Measurements from ENCODE around the gene UGGT1.
"Not testable (repeated sequence)": the region's sequence is repeated elsewhere in the genome, so short reads cannot be mapped to it uniquely, and the experiment has no call there.

Gene UGGT1

DNA sequence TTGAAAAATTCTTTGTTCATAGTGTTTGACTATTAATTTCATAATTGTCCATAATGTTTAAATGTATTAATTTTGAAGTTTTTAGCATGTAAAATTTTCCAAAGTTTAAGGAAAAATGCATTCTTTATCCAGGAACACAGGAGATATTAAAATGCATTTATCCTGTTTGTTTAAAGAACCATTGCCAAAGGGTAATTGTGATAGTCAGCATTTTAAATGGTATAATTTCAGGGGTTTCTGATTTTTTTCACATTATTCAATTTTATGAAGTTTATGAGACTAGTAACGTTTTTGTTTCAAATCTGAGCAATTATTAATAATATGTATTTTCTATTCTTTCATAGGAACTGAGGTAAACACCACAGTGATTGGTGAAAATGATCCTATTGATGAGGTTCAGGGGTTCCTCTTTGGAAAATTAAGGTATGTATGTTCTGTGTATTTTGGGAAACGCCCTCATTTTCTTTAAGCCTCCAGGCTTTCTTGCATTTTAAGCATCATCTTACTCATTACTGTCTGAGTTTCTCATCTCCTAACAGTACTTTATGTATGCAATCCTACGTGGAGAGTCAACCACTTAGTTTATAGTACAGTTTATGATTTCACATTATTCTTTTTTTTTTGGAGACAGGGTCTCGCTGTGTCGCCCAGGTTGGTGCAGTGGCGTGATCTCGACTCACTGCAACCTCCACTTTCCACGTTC lies 25.1 kb downstream of the UGGT1 start:
- DNase-seq (ENCODE audit: low read depth in 2 of 2), result no peak

DNA sequence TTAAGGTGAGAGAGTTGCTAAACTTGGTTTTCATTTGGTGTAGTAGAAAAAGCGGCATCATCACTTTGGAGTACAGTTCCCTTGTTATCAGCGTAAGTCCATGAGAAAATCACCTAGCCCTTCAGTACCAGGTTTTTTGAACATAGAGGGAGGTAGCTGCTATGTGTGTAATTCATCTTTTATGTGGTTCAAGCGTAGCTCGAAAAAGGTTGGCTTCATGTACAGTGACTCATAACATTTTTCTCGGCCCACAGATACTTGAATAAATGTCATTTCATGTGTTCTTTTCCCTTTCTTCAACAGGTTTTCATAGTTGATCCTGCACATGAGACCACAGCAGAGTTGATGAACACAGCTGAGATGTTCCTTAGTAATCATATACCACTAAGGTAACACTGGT lies 43.6 kb downstream of the UGGT1 start:
- no peak for DNase-seq (ENCODE audit: low read depth in 2 of 2)

DNA sequence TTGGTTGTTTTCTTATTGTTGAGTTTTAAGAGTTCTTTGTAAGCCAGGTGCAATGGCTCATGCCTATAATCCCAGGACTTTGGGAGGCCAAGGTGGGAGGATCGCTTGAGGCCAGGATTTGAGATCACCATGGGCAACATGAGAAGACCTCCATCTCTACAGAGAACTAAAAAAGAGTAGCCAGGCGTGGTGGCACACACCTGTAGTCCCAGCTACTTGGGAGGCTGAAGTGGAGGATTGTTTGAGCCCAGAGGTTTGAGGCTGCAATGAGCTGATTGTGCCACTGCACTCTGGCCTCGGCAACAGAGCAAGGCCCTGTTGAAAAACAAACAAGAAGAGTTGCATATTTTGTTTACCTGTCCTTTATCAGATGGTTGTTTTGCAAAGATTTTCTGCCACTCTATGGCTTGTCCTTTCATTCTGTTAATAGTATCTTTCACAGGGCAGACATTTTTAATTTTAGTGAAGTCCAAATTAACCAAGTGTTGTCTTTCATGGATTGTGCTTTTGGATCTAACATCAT lies 46.2 kb downstream of the UGGT1 start:
- DNase-seq (ENCODE audit: low read depth in 2 of 2), result no peak

DNA sequence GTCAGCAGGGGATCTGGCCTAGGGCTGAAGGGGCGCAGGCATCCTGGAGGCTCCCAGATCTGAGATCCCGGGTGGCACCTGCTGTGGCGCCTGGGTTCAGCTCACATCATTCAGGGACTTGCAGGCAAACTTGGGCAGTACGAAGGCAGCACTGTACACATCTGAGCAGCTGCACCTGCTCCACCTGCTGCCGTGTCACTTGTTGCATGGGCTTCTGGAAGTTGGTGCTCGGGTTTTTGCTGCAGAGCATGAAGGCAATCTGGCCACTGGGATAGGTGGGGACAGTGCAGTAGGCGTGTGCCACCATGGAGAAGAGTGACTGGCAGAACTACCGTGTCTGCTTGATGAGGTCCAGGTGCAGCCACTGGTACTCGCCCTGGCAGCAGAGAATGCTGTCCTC lies 48.6 kb downstream of the UGGT1 start:
- DNase-seq (ENCODE audit: low read depth in 2 of 2), result no peak

DNA sequence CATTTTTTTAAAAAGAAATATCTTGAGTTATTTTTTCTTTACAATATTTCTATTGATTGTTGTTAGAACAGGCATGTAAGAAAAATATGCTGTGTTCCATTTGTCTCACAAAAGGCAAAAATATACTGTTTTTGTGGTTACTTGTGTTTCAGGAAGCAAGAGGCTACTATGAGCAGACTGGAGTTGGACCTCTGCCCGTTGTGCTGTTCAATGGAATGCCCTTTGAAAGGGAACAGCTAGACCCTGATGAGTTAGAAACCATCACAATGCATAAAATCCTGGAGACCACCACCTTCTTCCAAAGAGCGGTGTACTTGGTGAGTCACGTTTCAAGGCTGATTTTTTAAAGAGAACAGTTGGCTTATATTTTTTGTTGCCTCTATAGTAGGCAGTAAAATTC lies 54.7 kb downstream of the UGGT1 start:
- DNase-seq (ENCODE audit: low read depth in 2 of 2), result no peak

DNA sequence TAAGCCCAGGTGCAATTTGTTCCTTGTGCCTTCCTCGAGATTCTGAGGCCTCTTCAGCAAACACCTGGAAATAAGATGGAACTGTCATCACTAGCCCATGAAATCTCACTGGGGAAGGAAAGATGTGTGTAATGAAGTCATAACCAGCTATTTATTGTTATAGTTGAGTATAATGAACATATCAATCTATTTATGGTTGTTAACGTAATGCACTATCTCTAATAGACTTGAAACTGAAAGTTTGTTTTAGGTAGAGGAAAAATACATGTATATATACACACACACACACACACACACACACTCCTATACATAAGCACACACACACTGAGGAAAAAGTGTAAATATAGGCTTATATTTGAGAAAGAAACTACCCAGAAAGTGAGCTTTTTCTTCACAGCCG lies 62.8 kb downstream of the UGGT1 start:
- no peak for DNase-seq (ENCODE audit: low read depth in 2 of 2)

DNA sequence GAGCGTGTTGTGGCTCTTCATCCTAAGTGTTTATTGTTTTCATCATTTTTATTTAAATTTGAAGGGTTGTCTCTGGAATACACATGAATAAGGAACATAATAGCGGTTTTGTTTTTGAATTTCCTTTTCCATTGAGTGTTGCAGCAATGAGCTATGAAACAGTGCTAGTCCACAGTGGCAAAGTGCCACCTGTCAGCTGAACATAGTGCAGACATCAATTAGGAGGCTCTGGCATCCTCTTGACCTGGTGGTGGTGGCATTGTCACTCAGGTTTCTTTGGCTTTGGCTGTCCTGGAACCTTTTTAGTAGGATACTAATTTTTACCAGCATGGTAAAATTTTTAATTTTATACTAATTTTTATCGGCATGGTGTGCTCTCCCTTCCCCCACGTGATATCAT lies 63.2 kb downstream of the UGGT1 start:
- no peak for DNase-seq (ENCODE audit: low read depth in 2 of 2)

DNA sequence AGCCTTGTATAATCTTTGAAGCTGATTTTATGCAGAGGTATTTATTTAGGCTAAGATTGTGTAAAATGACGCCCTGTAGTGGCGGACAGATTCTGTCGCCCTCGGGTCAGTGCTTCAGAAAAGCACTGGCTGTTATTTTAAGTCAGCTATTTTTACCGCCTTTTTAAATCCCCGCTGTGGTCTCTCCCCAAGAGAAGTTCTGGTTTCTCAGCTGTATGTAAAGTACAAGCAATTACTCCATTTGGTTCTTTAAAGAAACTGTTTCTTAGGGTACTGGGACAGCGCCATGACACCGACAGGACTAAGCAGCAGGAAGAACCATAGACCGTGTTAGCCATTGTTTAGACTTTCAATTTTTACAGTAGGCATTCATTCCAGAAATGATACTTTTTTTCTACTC lies 65.0 kb downstream of the UGGT1 start:
- no peak for DNase-seq (ENCODE audit: low read depth in 2 of 2)

DNA sequence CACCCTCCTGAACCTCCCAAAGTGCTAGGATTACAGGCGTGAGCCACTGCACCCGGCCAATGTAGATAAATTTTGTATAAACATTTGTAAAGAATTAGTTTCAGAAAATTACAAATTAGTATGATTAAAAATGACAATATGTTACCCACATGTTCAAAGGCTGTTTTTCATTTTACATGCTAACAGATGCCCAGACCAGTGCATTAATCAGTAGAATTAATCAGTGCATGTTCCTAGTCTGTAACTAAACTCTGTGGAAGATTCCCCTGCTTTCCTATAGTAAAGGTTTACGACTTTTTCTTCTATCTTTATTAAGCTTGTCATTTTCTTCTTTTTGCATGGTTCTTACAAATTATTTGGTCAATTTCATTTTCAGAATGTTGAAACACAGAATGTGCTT lies 65.8 kb downstream of the UGGT1 start:
- no peak for DNase-seq (ENCODE audit: low read depth in 2 of 2)

DNA sequence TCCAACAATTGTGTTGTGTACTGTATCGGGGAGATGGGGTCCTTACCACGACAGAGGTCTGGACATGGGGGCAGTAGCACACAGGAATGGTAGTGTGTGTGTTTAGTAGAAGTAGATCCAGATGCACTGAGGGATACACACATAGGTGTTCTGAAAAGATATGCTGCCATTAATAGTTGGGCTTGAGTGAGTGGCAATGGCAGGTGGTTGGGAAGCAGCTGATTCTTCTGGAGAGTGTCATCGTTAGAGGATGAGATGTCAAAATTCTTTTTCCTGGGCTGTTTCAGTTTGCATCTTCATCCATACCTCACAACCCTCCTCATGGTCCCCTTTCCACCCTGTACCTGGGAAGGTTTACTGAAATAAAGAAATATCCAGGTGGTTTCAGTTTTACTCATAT lies 66.6 kb downstream of the UGGT1 start:
- no peak for DNase-seq (ENCODE audit: low read depth in 2 of 2)

DNA sequence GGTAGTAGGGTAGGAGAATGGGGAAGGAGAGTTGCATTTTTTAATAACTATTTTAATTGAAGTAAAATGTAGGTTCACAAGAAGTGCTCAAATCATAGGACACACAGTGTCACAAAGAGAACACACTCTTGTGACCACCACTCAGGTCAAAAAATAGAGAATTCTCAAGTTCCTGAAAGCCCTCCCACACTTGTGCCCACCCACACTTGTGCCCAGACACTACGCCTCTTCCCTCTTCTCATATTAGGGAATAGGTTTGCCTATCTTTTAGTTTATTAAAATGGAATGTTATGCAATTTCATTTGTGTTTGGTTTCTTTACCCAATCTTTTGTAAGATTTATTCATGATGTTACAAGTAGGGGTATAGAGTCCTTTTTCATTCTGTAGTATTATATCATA lies 67.2 kb downstream of the UGGT1 start:
- no peak for DNase-seq (ENCODE audit: low read depth in 2 of 2)

DNA sequence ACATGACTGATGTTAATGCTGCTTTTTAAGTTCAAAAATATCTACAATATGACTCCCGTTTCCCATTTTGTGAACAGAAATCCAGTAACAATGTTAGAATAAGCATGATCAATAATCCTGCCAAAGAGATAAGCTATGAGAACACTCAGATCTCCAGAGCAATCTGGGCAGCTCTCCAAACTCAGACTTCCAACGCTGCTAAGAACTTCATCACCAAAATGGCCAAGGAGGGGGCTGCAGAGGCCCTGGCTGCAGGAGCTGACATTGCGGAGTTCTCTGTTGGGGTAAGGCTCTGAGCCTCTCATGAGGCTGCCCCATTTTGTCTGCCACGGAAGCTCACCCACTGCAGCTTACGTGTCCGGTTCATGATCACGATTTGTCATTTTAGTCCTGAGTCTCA lies 68.4 kb downstream of the UGGT1 start:
- DNase-seq (ENCODE audit: low read depth in 2 of 2), result no peak

DNA sequence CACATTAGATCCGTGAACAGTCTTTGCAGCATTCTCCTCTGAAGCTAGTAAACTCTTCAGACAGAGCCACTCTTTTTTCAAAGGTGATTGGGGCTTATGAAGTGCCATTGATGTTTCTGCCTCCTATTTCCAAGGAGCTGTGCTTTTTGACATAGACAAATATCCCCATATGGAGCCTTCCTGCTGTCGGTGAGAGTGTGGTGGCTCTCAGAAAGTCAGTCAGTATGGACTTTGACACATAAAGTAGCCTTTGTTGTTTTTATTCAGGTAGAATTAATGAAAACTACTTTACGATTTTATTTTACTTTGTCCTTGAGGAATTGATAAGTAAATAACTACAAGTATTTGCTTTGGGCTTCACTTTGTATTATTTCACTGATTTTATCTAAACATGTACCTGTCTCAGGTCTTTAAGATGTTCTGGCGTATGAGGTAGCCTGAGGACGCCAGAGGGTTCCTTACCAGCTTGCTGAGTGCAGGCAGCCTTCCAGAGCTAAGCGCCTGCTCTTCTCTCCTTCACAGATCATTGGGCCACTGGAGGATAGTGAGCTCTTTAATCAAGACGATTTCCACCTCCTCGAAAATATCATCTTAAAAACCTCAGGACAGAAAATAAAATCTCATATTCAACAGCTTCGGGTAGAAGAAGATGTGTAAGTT lies 69.7 kb downstream of the UGGT1 start:
- DNase-seq (ENCODE audit: low read depth in 2 of 2), result no peak

DNA sequence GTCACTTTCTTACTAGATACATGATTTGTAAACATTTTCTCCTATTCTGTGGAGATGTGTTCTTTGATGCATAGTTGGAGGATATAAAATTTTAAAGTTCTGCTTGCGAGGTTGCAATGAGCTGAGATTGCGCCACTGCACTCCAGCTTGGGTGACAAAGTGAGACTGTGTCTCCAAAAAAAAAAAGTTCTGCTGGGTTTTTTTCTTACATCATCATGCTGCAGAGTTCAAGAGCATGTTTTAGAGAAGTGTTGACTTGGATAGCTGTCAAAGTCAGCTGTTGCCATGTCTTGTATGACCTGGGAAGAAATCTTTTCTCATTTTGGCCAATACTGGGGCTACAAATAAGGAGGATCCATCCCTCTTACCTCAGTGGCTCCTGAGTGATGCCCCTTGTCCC lies 71.3 kb downstream of the UGGT1 start:
- DNase-seq (ENCODE audit: low read depth in 2 of 2), result no peak

DNA sequence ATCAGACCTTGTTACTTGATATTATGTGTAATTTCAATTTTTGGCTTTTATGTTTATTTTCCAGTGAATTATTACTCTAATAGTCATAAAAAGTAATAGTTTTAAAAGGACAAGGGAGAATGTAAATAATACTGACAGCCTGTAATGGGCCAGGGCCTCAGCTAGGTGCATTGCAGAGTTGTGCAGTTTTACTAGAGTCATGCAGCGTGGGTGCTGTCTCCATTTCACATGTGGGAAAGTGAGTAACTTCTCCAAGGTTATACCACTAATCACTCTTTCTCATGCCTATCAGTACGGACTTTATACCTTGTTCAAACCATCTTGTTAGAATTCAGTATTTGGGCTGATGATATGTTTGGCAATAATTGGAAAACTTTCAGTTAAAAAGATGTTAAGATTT lies 73.3 kb downstream of the UGGT1 start:
- DNase-seq (ENCODE audit: low read depth in 2 of 2), result no peak

DNA sequence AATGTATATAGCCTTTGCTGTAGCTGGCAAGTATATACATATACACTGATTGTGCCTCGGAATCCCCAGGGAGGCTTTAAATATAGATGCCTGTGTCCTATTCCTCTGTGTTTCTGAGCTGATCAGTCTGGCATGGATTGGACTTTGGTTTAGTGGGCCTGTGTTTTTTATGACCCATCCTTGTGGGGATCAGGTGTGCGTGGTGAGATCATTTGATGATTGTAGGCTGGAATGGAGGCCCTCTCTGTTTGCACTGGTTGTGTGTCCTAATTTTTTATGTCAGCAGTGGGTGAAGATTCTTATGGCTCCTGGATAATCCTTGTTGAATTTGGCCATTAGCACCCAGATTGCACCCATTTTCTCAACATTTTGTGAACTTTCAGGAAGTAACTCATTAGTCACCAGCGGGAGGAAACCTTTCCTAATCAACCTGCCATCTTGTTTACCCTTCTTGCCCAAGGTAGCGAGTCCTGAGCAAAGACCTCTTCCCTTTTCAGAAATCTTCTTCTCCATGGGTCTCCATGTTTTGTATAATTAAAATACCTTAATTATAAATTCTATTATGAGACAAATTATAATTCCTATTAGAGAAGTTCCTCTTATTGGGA lies 75.8 kb downstream of the UGGT1 start:
- no peak for DNase-seq (ENCODE audit: low read depth in 2 of 2)

DNA sequence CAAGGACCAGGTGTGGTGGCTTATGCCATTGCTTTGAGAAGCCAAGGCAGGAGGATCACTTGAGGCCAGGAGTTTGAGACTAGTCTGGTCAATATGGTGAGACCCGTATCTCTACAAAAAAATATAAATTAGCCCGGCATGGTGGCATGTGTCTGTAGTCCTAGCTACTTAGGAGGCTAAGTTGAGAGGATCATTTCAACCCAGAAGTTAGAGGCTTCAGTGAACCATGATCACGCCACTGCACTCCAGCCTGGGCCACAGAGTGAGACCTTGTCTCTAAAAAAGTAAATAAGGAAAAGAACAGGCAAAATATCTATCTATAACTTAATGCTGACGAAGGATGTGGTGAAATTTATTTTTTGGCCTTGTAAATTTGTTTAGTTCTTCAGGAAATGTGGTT lies 78.1 kb downstream of the UGGT1 start:
- DNase-seq (ENCODE audit: low read depth in 2 of 2), result no peak

DNA sequence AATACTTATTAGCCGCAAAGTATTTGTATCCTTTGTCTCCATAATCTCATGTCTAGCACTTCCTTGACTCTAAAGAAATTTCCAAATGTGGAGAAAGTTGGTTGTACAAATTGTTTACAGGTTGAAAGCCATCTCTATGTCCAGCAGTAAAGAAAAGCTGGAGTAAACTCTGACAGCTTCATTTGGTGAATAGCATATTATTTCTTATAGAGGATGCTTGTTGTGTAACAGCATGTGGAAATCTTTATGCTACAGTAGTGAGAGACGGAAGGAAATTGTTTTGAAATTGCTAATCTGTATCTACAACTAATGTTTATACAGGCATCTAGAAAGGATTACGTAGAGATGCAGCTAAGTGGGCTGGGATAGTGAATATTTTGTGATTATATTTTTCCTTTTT lies 78.5 kb downstream of the UGGT1 start:
- DNase-seq (ENCODE audit: low read depth in 2 of 2), result no peak

DNA sequence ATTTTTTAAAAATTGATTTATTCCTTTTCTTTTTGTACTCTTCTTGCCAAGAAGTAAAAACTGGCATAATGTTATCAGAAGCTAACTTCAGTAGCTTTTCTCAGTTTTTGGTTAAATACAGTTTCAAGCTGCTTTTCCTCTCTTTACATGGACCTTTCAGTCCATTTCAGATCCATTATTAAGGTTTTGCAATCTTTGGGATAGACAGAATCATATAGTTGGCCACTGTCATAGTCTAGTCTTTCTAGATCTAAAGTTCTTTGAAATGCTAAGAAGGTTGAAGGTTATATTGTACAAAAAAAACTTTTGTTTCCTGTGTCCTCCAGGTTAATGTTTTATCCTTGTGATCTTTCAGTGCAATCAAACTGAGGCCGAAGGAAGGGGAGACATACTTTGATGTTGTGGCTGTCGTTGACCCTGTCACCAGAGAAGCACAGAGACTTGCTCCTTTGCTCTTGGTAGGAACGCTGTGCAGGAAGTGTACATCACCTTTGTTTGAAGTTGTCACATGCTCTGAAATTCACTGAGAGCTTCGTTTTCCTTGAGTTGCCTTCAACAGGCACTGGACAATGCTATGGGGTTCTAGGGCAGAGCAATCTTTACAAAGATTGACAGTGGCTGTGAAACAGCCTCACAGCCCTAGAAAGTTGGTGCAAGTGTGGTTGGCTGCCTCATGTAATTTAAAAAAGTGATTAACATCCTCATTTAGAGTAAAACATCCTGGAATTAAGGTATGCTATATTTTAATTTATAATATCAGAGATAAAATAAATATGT lies 79.1 kb downstream of the UGGT1 start:
- no peak for DNase-seq (ENCODE audit: low read depth in 2 of 2)

DNA sequence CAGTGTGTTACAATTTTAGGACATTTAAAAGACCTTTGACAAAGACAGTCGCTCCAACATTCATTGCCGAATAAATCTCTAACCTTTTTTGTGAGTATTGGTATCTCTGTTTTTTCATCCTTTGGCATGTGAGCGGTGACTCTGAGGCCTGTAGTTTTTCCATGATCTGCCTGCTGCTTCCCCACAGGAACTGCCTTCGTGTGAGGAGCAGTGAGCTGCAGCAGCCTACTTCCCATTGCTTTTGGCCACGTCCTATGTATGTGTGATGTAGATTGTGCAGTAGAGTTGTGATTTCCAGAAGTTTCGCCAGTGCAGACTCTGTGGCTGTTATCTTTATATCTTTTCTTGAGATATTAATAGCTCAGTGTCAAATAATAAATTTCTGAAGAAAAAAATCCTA lies 79.8 kb downstream of the UGGT1 start:
- DNase-seq (ENCODE audit: low read depth in 2 of 2), result no peak

DNA sequence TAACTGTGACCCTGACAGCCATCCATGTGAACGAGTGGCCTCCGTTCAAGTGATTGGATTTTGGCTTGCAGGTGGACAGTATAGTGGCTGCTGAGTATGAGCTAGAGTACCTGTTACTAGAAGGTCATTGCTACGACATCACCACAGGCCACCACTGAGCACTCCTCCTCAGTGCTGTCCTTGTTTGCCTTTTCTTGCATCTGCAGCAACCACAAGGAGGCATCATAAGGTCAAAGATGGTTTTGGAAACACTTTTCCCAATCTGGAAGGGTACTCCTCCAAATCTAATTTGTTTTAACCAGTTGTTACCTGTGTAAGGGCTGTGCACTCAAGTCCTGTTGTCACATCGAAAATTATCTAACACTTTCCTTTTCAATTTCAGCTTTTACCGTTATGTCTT lies 81.2 kb downstream of the UGGT1 start:
- no peak for DNase-seq (ENCODE audit: low read depth in 2 of 2)

DNA sequence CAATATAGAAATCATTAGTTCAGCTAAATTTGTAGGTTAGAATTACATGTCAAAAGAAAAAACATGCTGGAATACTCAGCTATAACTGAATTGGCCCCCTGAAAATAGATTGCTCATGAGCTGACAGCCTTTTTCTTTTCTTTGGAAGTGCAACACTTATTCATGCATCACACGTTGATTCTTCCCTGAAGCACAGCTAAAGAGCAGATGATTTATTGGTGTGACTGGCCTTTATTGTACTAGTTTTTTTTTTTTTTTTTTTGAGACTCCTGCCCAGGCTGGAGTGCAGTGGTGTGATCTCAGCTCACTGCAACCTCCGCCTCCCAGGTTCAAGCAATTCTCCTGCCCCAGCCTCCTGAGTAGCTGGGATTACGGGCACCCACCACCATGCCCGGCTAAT lies 83.1 kb downstream of the UGGT1 start:
- not testable (repeated sequence) for DNase-seq (ENCODE audit: low read depth in 2 of 2)
